GM19395 (cell line): ENCODE data around the gene PUM1.
"Not testable (repeated sequence)": the region's sequence is repeated elsewhere in the genome, so short reads cannot be mapped to it uniquely, and the experiment has no call there.

Experiments
- ATAC-seq: cut with Tn5 transposase; IDR thresholded peaks from one replicate; pipeline ENCODE4 v1.9.1; 2021; ENCODE audit warnings: mild to moderate bottlenecking, moderate library complexity; ENCODE audit not compliant: unreplicated experiment

PUM1 gene

DNA sequence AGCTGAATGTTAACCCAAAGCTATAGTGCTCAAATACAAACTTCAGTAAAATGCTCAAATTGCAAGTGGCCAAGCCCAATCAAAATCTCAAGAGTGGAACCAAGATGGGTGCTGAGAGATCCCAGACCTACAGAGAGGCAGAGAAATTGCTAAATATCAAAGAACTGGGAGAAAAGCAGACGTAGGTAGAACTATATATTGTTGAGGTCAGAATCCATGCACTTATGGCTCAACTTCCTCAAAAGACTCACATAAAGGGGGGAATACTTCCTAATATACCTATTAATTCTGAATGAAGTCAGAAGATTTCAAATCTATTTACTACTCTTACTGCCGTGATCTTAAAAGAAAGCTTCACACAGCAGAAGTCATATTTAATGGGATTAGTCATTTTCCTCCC, 65.2 kb downstream of the PUM1 start:
- ATAC-seq, result no peak

DNA sequence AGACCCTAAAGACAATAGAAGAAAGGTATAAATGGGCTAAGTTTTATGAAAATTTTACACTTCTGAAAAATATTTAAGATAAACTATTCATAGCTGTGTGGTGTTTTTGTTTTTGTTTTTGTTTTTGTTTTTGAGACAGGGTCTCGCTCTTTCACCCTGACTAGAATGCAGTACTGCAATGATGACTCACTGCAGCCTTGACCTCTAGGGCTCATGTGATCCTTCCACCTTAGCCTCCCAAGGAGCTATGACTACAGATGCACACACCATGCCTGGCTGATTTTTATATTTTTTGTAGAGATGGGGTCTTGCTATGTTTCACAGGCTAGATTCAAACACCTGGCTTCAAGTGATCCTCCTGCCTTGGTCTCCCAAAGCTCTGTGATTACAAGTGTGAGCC, 66.6 kb downstream of the PUM1 start:
- no peak for ATAC-seq

DNA sequence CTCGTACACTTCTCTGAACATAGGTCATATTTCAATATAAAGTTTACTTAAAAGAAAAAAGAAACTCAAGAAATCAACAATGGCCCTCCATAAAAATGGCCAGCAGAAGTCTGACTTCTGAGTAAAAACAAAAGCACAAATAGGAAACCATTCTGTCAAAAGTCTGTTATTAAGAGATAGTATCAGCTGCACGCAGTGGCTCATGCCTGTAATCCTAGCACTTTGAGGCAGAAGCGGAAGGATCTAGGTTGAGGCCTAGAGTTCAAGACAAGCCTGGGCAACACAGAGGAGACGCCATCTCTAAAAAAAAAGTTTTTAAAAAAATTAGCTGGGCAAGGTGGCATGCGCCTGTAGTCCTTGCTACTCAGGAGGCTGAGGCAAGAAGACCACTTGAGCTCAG, 67.3 kb downstream of the PUM1 start:
- no peak for ATAC-seq

DNA sequence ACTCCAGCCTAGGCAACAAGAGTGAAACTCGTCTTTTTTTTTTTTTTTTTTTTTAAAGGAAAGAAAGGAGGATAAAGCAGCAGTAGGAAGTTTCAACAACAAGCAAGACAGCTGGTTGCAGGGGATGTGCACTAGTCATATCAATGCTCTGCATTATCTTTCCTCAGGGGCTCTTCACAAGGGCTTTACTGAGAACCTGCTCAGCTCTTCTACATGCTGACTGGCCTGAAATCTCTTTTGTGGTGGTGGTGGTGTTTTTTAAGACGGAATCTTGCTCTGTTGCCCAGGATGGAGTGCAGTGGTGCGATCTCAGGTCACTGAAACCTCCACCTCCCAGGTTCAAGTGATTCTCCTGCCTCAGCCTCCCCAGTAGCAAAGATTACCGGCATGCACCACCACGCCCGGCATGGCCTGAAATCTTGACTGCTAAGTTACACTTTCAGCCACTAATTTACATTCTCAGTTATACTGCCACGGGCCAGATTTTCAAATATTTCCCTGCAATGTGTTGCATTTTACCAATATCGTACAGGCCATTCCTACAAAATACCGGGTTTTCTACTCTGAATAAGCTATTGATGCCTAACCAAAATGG, 68.0 kb downstream of the PUM1 start:
- no peak for ATAC-seq

DNA sequence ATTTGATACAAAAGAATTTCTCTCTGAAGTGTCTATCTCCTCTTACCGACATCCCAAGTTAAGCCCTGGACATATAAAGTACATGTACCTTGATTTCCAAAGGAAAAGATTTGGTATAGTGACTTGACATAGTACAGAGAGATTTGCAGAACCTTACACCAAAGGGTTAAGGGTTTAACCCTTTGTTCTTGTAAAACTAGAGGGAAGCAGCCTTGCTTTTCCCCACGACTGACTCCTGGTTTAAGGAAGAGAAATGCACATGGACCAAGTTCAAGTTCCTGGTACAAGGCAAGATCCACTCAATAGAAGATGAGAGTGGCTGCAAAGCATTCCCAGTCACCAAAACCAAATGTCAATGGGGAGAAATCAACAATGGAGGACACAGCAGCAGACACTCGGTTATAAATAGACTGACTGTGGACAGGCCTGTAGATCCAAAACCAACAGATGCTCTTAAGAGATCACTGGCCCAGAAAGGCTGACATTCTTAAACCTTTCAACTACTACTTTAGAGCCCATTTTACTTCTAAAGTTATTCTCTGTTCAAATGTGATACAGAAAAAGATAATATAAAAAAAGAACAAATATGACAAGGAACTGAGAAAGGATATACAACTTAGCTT, 69.4 kb downstream of the PUM1 start:
- no peak for ATAC-seq

DNA sequence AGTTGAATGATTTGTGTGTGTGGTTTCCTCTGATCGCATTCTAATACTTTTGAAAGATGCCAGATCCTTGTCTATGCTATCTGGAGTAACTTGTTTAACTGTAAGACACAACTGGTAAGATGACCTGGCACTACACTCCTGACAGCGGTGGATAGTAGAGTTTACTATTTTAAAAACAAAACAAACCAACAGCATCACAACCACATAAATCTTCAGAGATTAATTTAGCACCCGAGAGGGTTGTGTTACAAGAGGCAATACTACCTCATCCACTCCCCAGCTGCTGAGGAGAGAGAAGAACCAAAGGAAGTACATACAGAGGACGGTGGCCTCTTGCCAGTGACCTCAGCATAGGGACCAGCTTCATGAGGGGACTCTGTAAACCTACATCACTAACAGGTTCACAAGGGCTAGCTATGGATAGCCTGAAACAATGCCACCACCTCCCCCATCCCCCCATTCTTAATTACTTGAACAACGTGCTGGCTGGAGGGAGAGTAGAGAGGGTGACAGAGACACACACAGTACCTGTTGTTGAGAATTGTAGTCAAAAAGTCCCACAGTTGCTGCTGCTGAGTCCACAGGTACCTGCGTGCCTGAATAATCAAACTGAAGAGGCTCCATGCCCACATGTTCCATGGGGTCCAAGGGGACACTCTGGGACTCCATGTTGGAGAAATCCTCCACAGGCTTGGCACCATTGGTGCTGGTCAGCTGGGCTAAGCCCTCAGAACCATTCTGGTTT, 73.5 kb downstream of the PUM1 start:
- ATAC-seq, result no peak

DNA sequence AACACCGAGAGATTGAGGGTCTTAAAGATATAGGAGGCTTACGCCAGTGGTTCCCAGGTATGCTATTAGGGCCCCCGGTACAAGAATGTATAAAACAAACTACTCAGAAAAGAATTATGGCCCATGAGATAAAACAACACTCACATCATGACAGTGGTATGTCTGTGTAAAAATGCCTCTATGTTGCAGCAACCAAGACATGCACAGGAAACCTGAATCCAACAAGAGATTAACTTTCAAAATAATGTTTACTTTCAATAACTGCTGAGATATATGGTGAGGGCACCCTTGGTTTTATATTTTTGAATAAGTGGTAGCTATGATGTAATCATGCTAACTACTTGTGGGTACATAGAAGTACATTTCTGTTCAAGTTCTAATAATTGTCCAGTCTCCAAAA, 74.9 kb downstream of the PUM1 start:
- ATAC-seq, result no peak

DNA sequence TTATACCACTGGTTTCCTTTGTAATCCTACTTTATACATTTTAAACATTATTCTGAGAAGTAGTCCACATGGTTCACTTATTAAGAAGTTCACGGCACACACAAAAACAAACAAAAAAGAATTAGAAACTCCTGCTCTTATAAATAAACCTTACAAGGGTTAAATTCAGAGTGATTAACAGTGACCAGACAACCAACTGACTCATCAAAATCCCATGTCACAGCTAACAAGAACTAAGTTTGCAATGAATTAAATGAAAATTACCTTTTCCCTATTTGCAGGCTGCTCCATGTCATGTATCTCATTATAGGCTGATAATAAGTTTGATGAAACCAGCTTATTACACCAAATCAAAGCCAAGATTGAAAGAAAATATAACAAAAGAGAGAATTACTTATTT, 77.5 kb downstream of the PUM1 start:
- no peak for ATAC-seq

DNA sequence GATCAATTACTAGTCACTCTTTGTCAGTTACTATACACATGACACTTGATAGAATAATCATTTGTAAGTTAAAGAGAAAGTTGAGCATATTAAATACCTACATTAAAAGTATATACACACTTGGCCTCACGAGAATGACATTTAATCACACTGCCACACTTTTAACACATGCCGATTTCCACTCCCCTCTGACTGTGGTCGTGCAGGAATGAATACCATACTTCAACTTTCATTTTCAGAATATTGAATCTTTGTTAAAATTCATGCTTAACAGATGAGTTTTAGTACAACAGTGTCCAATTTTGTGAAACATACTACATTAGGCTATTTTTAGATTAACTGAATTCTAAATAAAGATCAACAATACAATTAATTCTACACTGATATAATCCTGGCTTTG, 78.8 kb downstream of the PUM1 start:
- no peak for ATAC-seq

DNA sequence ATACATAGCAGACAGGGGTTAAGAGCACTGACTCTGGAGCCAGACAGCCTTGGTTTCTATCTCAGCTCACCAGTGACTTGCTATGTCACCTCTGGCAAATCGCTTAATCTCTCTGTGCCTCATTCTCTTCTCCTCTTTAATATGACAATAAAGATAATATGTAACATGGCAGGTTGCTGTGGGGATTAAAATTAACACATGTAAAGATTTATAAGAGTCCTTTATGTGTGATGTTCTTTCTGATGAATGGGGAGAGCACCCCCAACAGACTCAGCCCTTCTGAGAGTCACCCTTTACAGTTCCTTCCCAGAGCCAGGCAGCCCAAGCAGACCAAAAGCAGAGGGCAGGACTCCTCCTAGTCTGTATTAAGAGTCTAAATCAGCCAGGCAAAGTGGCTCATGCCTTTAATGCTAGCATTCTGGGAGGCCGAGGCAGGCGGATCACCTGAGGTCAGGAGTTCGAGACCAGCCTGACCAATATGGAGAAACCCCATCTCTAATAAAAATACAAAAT, 80.5 kb downstream of the PUM1 start:
- ATAC-seq, result no peak

DNA sequence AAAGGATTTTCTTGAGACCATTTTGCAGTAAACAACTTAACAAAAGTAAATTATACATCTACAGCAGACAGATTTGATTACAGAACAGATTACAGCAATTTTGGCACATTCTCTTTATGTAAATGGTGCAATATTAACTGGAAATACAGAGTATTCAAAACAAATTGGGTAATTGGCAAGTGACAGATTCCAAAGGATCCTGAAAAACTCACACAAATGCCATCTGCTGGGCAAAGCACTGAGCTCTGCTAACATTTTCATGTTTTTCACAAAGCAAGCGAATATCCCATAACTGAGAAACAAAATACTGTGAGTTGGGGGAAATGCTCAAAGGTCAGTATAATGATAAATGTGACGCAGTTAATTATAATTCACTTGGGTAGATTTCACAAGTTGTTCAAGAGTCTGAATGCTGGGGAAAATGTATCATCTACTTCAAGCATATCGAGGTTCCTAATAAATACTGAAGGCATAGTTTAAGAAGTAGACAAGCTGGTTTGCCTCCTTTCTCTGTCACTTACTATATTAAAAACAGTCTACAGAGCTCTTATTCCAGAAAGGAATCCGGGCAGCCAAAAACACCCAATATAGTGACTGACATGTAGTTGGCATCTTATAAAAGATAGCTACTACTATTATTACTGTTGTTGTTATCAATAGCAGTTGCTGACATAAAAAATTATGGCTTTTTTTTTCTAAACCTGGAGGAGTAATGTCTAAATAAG, 81.2 kb downstream of the PUM1 start:
- no peak for ATAC-seq

DNA sequence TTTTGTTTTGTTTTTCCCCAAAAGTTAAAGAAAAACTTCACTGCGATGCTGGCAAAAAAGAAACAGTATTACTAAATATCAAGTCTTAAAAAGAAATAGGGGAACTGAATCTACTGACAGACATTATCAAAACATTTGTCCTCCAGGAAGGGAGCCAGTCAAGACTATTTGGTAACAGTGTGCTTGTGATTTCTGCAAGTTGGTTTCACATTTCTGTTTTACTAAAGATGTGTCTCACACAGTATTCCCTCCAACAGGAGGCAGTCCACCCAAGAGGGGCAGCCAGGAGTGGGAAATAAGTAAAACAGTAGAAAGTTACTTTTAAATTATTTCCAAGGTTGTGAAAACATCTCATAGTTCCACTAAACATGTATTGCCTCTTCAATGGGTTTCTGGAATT, 82.6 kb downstream of the PUM1 start:
- ATAC-seq, result no peak

DNA sequence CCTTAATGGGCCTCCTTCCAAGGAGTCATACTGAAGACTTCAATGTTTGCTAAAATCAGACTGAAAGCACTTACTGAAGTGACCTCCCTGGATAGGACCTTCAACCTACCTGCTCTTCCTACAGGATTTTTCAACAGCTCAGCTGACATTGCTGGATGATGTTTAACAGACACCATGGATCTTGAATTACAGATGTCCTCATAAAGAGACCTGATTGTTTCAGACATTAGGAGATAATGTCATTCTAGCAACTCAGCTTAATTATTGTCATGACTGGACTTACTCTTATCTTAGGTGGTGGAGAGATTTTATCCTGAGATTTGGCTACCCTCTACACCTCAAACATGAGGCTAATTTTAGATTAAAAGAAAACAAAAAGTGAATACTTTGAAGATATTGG, 83.1 kb downstream of the PUM1 start:
- no peak for ATAC-seq

DNA sequence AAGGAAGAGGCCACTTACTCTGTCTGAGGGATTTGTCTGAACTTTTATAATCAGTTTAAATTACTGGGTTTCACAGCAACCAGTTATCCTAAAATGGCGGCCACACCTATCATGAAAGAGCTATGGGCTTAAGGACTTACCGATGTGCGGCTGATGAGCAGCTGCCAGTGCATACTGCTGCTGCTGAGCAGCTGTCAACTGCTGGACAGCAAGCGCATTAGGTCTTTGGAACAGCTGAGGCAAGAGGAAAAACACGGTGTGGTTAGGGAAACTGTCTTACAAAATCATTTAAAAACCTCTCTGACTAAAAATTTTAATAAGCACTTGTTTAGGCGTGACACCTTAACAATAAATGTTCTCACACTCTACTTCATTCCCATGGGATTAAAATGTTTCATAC, 84.3 kb downstream of the PUM1 start:
- no peak for ATAC-seq

DNA sequence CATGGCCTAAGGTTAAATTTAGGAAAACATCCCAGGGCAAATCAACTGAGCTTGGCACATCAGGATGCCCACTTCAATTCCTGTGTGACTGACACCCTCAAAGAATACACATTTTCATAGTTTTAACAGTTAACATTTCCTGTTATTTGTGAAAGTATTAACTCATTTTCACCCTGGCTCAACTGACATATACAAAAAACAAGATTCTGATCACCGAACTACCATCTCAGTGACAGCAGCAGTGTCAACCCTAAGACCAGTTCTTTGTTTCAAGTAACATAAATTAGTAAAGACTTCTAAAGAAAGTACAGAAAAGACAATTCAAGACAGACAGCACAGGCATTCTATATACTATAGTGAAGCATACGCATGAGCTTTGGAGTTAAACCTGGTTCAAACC, 88.0 kb downstream of the PUM1 start:
- ATAC-seq, result no peak

DNA sequence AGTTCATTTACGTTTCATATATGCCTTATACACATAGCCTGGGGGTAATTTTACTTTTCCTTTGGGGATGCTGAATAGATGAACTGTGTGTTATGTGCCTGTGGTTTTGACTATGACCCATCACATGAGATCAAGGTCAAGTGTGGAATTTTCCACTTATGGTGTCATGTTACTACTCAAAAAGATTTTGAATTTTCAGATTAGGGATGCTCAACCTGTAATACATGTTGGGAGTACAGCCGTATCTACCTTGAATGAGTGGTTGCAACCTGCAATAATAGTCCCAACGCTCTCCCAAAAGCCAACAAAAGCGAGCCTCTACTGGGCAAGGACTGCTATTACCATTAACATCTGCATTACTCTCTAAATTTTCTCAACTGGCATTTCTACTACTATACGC, 88.4 kb downstream of the PUM1 start:
- ATAC-seq, result no peak

DNA sequence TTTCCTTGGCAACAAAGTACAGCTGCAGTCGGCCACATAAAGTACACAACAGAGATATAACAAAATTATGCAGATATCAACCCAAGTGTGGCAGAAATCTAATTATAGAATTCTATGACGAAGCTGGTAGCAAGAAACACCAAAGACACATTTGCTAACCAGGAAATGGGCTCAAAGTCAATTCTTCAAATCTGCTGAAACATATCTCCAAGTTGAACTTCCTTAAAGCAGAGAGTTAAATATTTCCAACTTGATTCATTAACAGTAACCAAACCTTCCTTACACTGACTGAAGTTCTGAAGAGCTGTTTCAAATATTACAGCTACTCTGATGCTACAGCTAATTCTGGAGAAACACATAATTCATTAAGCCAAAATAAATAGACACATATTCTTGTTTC, 89.4 kb downstream of the PUM1 start:
- no peak for ATAC-seq

DNA sequence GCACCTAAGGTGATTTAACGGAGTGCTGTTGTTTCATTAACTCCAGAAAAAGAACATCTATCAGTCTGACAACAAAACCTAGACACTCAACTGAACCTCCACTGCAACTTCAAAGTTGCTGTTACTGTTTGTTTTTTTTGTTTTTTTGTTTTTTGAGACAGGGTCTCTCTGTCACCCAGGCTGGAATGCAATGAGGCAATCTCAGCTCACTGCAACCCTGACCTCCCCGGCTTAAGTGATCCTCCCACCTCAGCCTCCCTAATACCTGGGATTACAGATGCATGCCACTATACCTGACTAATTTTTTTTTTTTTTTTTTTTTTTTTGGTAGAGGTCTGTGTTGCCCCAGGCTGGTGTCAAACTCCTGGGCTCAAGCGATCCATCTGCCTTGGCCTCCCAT, 90.3 kb downstream of the PUM1 start:
- no peak for ATAC-seq

DNA sequence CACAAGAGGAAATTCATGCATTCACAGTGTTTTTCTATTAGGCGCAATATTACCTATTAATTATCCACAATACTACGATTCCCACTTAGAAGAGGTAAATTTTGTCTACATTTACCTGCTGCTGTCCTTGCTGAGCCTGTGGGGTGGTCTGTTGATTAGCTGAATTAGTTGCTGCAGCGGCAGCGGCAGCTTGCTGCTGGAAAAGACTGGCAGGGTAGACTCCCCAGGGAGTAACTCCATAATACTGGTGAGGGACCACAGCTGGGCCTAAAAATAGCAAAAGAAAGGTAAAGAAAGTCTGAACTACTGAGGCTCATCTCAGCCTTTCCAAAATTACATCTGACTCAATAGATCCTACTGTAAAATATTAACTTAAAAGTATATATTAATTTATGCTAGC, 91.0 kb downstream of the PUM1 start:
- ATAC-seq, result no peak

DNA sequence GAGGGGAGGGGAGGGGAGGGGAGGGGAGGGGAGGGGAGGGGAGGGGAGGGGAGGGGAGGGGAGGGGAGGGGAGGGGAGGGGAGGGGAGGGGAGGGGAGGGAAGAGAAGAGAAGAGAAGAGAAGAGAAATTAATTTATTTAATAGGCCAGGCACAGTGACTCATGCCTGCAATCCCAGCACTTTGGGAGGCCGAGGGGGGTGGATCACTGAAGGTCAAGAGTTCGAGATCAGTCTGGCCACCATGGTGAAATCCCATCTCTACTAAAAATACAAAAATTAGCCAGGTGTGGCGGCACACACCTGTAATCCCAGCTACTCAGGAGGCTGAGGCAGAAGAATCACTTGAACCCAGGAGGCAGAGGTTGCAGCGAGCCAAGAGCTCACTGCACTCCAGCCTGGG, 93.2 kb downstream of the PUM1 start:
- ATAC-seq, result not testable (repeated sequence)

DNA sequence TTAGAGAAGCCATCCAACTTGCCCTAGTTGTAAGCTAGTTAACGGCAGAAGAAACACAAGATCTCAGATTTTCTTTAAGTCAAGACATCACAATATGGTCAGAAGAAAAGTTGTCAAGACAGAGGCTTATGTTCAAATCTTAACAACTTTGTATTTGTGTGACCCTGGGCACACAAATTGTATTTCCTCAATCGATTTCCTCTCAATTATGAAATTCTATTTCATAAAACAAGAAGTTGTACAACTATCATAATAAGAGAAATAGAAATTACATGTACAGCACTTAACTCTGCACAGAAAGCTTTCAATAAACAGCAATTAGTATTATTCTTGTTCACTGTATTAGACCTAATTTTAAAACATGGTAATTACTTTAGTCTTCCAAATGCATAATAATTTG, 94.0 kb downstream of the PUM1 start:
- ATAC-seq, result no peak

DNA sequence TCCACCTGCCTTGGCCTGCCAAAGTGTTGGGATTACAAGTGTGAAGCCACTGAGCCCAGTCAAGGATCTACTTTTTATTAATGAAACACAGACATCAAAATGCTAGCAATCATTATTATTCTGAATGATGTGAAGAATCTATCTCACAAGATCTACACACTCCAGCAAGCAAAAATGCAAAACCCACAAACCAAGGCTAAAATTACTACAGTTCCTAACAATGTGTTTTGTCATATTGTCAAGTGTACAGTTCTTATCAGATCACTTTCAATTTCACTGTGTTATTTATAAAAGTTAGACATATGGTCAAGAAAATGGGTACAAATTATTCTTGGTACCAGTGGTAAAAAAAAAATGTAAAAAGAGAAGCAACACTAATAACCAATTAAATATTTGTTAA, 95.6 kb downstream of the PUM1 start:
- no peak for ATAC-seq
